Endothelial cell of umbilical vein (primary cell): ENCODE data around the gene DEDD. TPM values are rescaled to one million over a fixed set of nuclear protein-coding genes. Genes with fewer than 3 reads are reported as not detected.

Experiments used
- BruUV-seq: library from RNA; stranded (reverse); fragments of 400-500 nt; replicated peaks from 2 replicates; lab custom pipeline; 2021; lab: Mats Ljungman, UMichigan
- CTCF ChIA-PET: fragments of 300-600, 350-600 bp; sonication (Branson Sonifier 250); formaldehyde crosslinking; loops from one replicate; lab custom pipeline; 2021; ENCODE audit warnings: antibody characterized with exemption, inconsistent platforms; lab: Charles Lee
- POLR2A ChIA-PET: fragments of 300-600, 350-600 bp; sonication (Branson Sonifier 250); formaldehyde crosslinking; loops from one replicate; lab custom pipeline; 2021; ENCODE audit warnings: antibody characterized with exemption, inconsistent platforms; lab: Charles Lee
- DNase-seq: peaks from one replicate; pipeline ENCODE4 v3.0.0-alpha.2; 2011; ENCODE audit warnings: low read depth, low spot score
- FAIRE-seq: peaks from 2 replicates; lab custom pipeline; 2011; peaks lifted over from hg19 to GRCh38; lab: Jason Lieb, UNC
- H2AFZ ChIP-seq: 2 replicates; pipeline ENCODE4 v1.6.0; 2012; ENCODE audit warnings: low read depth, low read length, control low read depth, inconsistent platforms
- H3K27ac ChIP-seq: 2 replicates; pipeline ENCODE4 v1.5.1; 2011; ENCODE audit warnings: low read depth, mild to moderate bottlenecking, control low read depth, low read length, moderate library complexity; ENCODE audit not compliant: insufficient read depth
- H3K27me3 ChIP-seq, 2 experiments: 2 replicates each; pipeline versions ENCODE4 v1.6.0 to v1.6.1; 2011; ENCODE audit warnings: low read length in 2 of 2, mixed read lengths in 1 of 2; ENCODE audit not compliant: control insufficient read depth in 2 of 2, insufficient read depth in 2 of 2
- H3K36me3 ChIP-seq, 2 experiments: 2 replicates in 1 of 2; 3 replicates in 1 of 2; pipeline ENCODE4 v1.5.1; 2011; ENCODE audit warnings: low read length in 2 of 2, mild to moderate bottlenecking in 1 of 2, moderate library complexity in 1 of 2; ENCODE audit not compliant: control insufficient read depth in 2 of 2, insufficient read depth in 2 of 2; ENCODE audit errors: extremely low read depth in 1 of 2
- H3K4me1 ChIP-seq: 3 replicates; pipeline ENCODE4 v1.5.1; 2011; ENCODE audit warnings: mild to moderate bottlenecking, low read length; ENCODE audit not compliant: control insufficient read depth, insufficient read depth; ENCODE audit errors: extremely low read depth
- H3K4me2 ChIP-seq: 2 replicates; pipeline ENCODE4 v1.6.1; 2011; ENCODE audit warnings: low read length, control low read depth, mixed read lengths; ENCODE audit not compliant: insufficient read depth
- H3K4me3 ChIP-seq, 3 experiments: fragments of 200-600 bp in 1 of 3; sonication (generic), shearing (Covaris generic) in 1 of 3; replicated peaks in 1 of 3; 2 replicates each; pipeline ENCODE4 v1.5.1; 2011 to 2016; ENCODE audit warnings: control low read depth in 3 of 3, low read length in 3 of 3, mild to moderate bottlenecking in 2 of 3, inconsistent platforms in 1 of 3, low read depth in 1 of 3, moderate library complexity in 1 of 3; ENCODE audit not compliant: insufficient read depth in 1 of 3
- H3K79me2 ChIP-seq: 2 replicates; pipeline ENCODE4 v1.6.0; 2012; ENCODE audit warnings: low read length, inconsistent platforms; ENCODE audit not compliant: control insufficient read depth, insufficient read depth
- H3K9ac ChIP-seq: replicated peaks from 2 replicates; pipeline ENCODE3; 2011; ENCODE audit warnings: low read length, control low read depth; ENCODE audit not compliant: insufficient read depth; ENCODE audit errors: extremely low read depth
- H3K9me1 ChIP-seq: replicated peaks from 3 replicates; pipeline ENCODE4 v1.6.0; 2011; ENCODE audit warnings: mild to moderate bottlenecking, low read length; ENCODE audit not compliant: control insufficient read depth, insufficient read depth; ENCODE audit errors: extremely low read depth
- H3K9me3 ChIP-seq: replicated peaks from 2 replicates; pipeline ENCODE4 v1.5.1; 2012; ENCODE audit warnings: low read length, inconsistent platforms; ENCODE audit not compliant: control insufficient read depth, insufficient read depth
- H4K20me1 ChIP-seq: replicated peaks from 2 replicates; pipeline ENCODE3; 2011; ENCODE audit warnings: mild to moderate bottlenecking, low read length; ENCODE audit not compliant: control insufficient read depth, insufficient read depth; ENCODE audit errors: extremely low read depth
- CTCF ChIP-seq, 2 donors: IDR thresholded peaks; 1 replicate in 1 of 2; 2 replicates in 1 of 2; pipeline ENCODE4 v1.5.1; 2011; ENCODE audit warnings: low read length in 2 of 2, mild to moderate bottlenecking in 2 of 2, moderate library complexity in 2 of 2, control low read depth in 1 of 2, inconsistent platforms in 1 of 2, low read depth in 1 of 2; ENCODE audit not compliant: insufficient read depth in 1 of 2; ENCODE audit errors: extremely low read depth in 1 of 2
- GATA2 ChIP-seq: IDR thresholded peaks from 2 replicates; pipeline ENCODE4 v1.7.0; 2011; ENCODE audit warnings: low read depth, mild to moderate bottlenecking, moderate library complexity, mixed read lengths, low read length; ENCODE audit not compliant: insufficient read length, insufficient read depth
- JUN ChIP-seq: IDR thresholded peaks from 2 replicates; pipeline ENCODE4 v1.6.1; 2011; ENCODE audit warnings: borderline replicate concordance, low read depth; ENCODE audit not compliant: insufficient read length, insufficient read depth
- MYC ChIP-seq: IDR thresholded peaks from one replicate; pipeline ENCODE4 v1.6.1; 2011; ENCODE audit warnings: mild to moderate bottlenecking, low read depth, low read length
- POLR2A ChIP-seq: IDR thresholded peaks from 2 replicates; pipeline ENCODE4 v1.6.1; 2012; ENCODE audit warnings: low read depth, mild to moderate bottlenecking, control low read depth, low read length
- POLR2AphosphoS5 ChIP-seq: IDR thresholded peaks from 2 replicates; pipeline ENCODE4 v1.6.1; 2012; ENCODE audit warnings: low read depth, mild to moderate bottlenecking, control low read depth, low read length, moderate library complexity; ENCODE audit not compliant: insufficient read depth
- dilution Hi-C: fragments of 300-500 bp; cut with MboI; formaldehyde crosslinking; loops from one replicate; pipeline ENCODE4 v1.15.0; 2019; ENCODE audit warnings: low sequenced_read_pairs; ENCODE audit not compliant: extremely low pct_ligation_motif_present
- intact Hi-C: fragments of 100-400 bp; cut with micrococcal nuclease; formaldehyde crosslinking; loops from one replicate; pipeline ENCODE4 v1.10.0; 2022
- polyA plus RNA-seq, 4 experiments: library from polyadenylated mRNA; depleted of rRNA in 3 of 4; stranded (reverse) in 3 of 4; unstranded in 1 of 4; fragments of >200 nt; gene quantifications; 2 replicates each; pipeline versions ENCODE4 v1.2.1 to v1.2.3, GENCODE V29; 2011 to 2012; ENCODE audit warnings: missing spikeins in 1 of 4
- total RNA-seq: library from RNA; stranded (reverse); gene quantifications from 2 replicates; pipeline ENCODE4 v1.2.3, GENCODE V29; 2021

The DEDD gene
- total and polyA plus RNA-seq, 2 donors (not counting 3 experiments of a cell fraction or from before 2014, with no cell fraction given): 50.2 to 78.3 TPM

GRCh38 chr1:161121042-161121650 lies 11.3 kb downstream of the DEDD start:
- POLR2A ChIA-PET: interaction anchor here (0.6 kb wide), 1 partner anchor 11 kb away, joined by 7 read pairs; the partner anchor contains the start of gene DEDD
- peaks cover 18 to 39% of the 10 kb centered on the region in 2 experiments for H3K36me3 ChIP-seq

GRCh38 chr1:161119092-161119903 lies 13.2 kb downstream of the DEDD start:
- no peaks in the 10 kb centered on the region for H3K9me3 ChIP-seq
- POLR2A ChIA-PET: no interaction called here
- BruUV-seq: no TSS peak
- H4K20me1 ChIP-seq: no peaks in the 10 kb centered on the region
- dilution Hi-C loops: no loop called here
- H2AFZ ChIP-seq: no peak overlapping the region
- DNase-seq (peak; percentile 55), FAIRE-seq (peak; percentile 56)
- H3K4me2 ChIP-seq: peak overlapping the region; percentile 57
- intact Hi-C loops: loop anchor here (1.0 to 5.0 kb wide), 3 partner anchors 34 to 193 kb away; partner anchors contain the start of genes SDHC, UFC1 and USP21
- H3K27me3 ChIP-seq: no peaks in the 10 kb centered on the region
- peak overlapping the region; percentile 66 for H3K27ac ChIP-seq
- H3K36me3 ChIP-seq: peaks cover 13 to 35% of the 10 kb centered on the region in 2 experiments
- TF ChIP-seq CTCF (IDR thresholded peaks at IDR 0.05; ENCODE audit: extremely low read depth in 1 of 2, insufficient read depth in 1 of 2, low read depth in 1 of 2, low read length in 2 of 2): peak; percentile 37 to 39
- TF ChIP-seq POLR2AphosphoS5: peak; percentile 15
- no peak for TF ChIP-seq GATA2
- no peaks in the 10 kb centered on the region for H3K9me1 ChIP-seq
- peak overlapping the region in 1 of 3 experiments; percentile 65 for H3K4me3 ChIP-seq
- peak overlapping the region; percentile 89 for H3K9ac ChIP-seq
- H3K79me2 ChIP-seq: peaks cover 41% of the 10 kb centered on the region
- CTCF ChIA-PET: interaction anchor here (1.1 to 1.9 kb wide), 3 partner anchors 13 to 263 kb away, joined by 3 to 4 read pairs (median 3); partner anchors contain the start of gene DEDD
- peaks cover 30% of the 10 kb centered on the region for H3K4me1 ChIP-seq

More at GRCh38 chr1:161121042-161121650, 11.3 kb downstream of the DEDD start:
- Histone ChIP-seq H4K20me1 (no peaks in the 10 kb centered on the region), H3K9me1 (no peaks in the 10 kb centered on the region), H3K4me2 (no peak overlapping the region), H3K9ac (no peak overlapping the region), H3K27ac (no peak overlapping the region), H3K4me1 (peaks cover 17% of the 10 kb centered on the region), H3K4me3 (no peak overlapping the region), H3K9me3 (no peaks in the 10 kb centered on the region), H3K79me2 (peaks cover 31% of the 10 kb centered on the region), H3K27me3 (no peaks in the 10 kb centered on the region), H2AFZ (no peak overlapping the region)
- DNase-seq: no peak
- CTCF ChIA-PET: interaction anchor here (1.0 to 1.1 kb wide), 2 partner anchors 15 to 20 kb away, joined by 3 to 5 read pairs; no protein-coding TSS in a partner anchor
- TF ChIP-seq POLR2A (no peak), JUN (no peak), MYC (no peak)
- dilution Hi-C loops: no loop called here
- no TSS peak for BruUV-seq
- intact Hi-C loops: no loop called here
- no peak for FAIRE-seq
